H1 (cell line): Measurements from ENCODE around the gene FGD5. TPM values are rescaled to one million over a fixed set of nuclear protein-coding genes. Genes with fewer than 3 reads are reported as not detected.

Experiments
- CTCF ChIA-PET: fragments of 300-600 bp; sonication (Branson Sonifier 250); formaldehyde crosslinking; loops from one replicate; lab custom pipeline; 2021; ENCODE audit not compliant: partially characterized antibody; lab: Charles Lee
- POLR2A ChIA-PET: fragments of 300-600 bp; sonication (Branson Sonifier 250); formaldehyde crosslinking; loops from one replicate; lab custom pipeline; 2021; ENCODE audit warnings: inconsistent platforms; ENCODE audit not compliant: partially characterized antibody; lab: Charles Lee
- DNase-seq, 2 experiments: peaks; one replicate each; pipeline versions ENCODE4 v3.0.0 to v3.0.0-alpha.2; 2010 to 2022; ENCODE audit warnings: low spot score in 2 of 2, low read depth in 1 of 2, mixed read lengths in 1 of 2
- FAIRE-seq: peaks from 2 replicates; lab custom pipeline; 2011; peaks lifted over from hg19 to GRCh38; lab: Jason Lieb, UNC
- H2AFZ ChIP-seq: 2 replicates; pipeline ENCODE4 v1.8.1; 2012; ENCODE audit warnings: low read length, inconsistent platforms
- H2AK5ac ChIP-seq: 2 replicates; pipeline ENCODE4 v1.6.1; 2013; ENCODE audit warnings: low read depth, low read length
- H2BK120ac ChIP-seq: replicated peaks from 2 replicates; pipeline ENCODE3; 2013; ENCODE audit warnings: low read depth, low read length, inconsistent platforms
- H2BK12ac ChIP-seq: 2 replicates; pipeline ENCODE4 v1.6.1; 2013; ENCODE audit warnings: low read depth, low read length
- H2BK15ac ChIP-seq: 2 replicates; pipeline ENCODE4 v1.6.1; 2013; ENCODE audit warnings: low read length
- H2BK20ac ChIP-seq: 2 replicates; pipeline ENCODE4 v1.6.1; 2013; ENCODE audit warnings: low read length
- H2BK5ac ChIP-seq: 2 replicates; pipeline ENCODE4 v1.6.1; 2013; ENCODE audit warnings: low read depth, low read length
- H3K14ac ChIP-seq: 2 replicates; pipeline ENCODE4 v1.6.1; 2013; ENCODE audit warnings: inconsistent platforms; ENCODE audit not compliant: insufficient read length
- H3K18ac ChIP-seq: 2 replicates; pipeline ENCODE4 v1.6.1; 2013; ENCODE audit warnings: low read length; ENCODE audit errors: extremely low read depth
- H3K23ac ChIP-seq: 2 replicates; pipeline ENCODE4 v1.6.1; 2013; ENCODE audit warnings: inconsistent platforms; ENCODE audit not compliant: insufficient read length
- H3K23me2 ChIP-seq: 2 replicates; pipeline ENCODE4 v1.6.1; 2013; ENCODE audit warnings: low read depth, low read length
- H3K27ac ChIP-seq: 2 replicates; pipeline ENCODE4 v1.6.1; 2011; ENCODE audit warnings: low read depth, low read length, inconsistent platforms
- H3K27me3 ChIP-seq, 4 experiments: replicated peaks in 1 of 4; 1 replicate in 1 of 4; 2 replicates in 3 of 4; pipeline versions ENCODE4 v1.6.1 to v1.8.1; 2011 to 2013; ENCODE audit warnings: low read length in 3 of 4, mild to moderate bottlenecking in 3 of 4, inconsistent platforms in 2 of 4, mixed read lengths in 2 of 4, moderate library complexity in 1 of 4; ENCODE audit not compliant: control insufficient read depth in 3 of 4, insufficient read depth in 3 of 4; ENCODE audit errors: extremely low read depth in 1 of 4
- H3K36me3 ChIP-seq, 4 experiments: 2 replicates each; pipeline versions ENCODE4 v1.6.1 to v1.8.1; 2011 to 2013; ENCODE audit warnings: mild to moderate bottlenecking in 4 of 4, low read length in 3 of 4, moderate library complexity in 2 of 4, control low read depth in 1 of 4, inconsistent platforms in 1 of 4; ENCODE audit not compliant: insufficient read depth in 4 of 4, control insufficient read depth in 2 of 4
- H3K4ac ChIP-seq: replicated peaks from 2 replicates; pipeline ENCODE3; 2013; ENCODE audit warnings: low read length, low read depth, mixed read lengths, inconsistent platforms; ENCODE audit not compliant: insufficient read length
- H3K4me1 ChIP-seq, 4 experiments: replicated peaks in 1 of 4; 1 replicate in 1 of 4; 2 replicates in 3 of 4; pipeline versions ENCODE4 v1.6.1 to v1.8.1; 2011 to 2013; ENCODE audit warnings: low read length in 3 of 4, inconsistent platforms in 2 of 4, mixed read lengths in 1 of 4; ENCODE audit not compliant: insufficient read depth in 4 of 4, control insufficient read depth in 3 of 4
- H3K4me2 ChIP-seq, 2 experiments: 2 replicates each; pipeline versions ENCODE4 v1.6.1 to v1.8.1; 2011 to 2013; ENCODE audit warnings: low read depth in 2 of 2, low read length in 2 of 2, control low read depth in 1 of 2, inconsistent platforms in 1 of 2, mild to moderate bottlenecking in 1 of 2; ENCODE audit not compliant: insufficient read depth in 1 of 2
- H3K4me3 ChIP-seq, 4 experiments: fragments of 200-600, 300-600 bp in 1 of 4; sonication (generic), shearing (Covaris generic), sonication (Bioruptor Twin) in 1 of 4; 2 replicates each; pipeline versions ENCODE4 v1.5.1 to v1.8.1; 2011 to 2016; ENCODE audit warnings: low read length in 4 of 4, low read depth in 3 of 4, control low read depth in 2 of 4, inconsistent platforms in 2 of 4, mild to moderate bottlenecking in 2 of 4, mixed read lengths in 1 of 4, moderate library complexity in 1 of 4; ENCODE audit not compliant: insufficient read depth in 2 of 4; ENCODE audit errors: extremely low read depth in 1 of 4
- H3K56ac ChIP-seq: replicated peaks from 2 replicates; pipeline ENCODE3; 2013; ENCODE audit warnings: low read depth, mild to moderate bottlenecking, mixed read lengths, low read length, inconsistent platforms; ENCODE audit not compliant: insufficient read length
- H3K79me1 ChIP-seq: 2 replicates; pipeline ENCODE4 v1.6.1; 2013; ENCODE audit warnings: low read depth, low read length, control low read depth
- H3K79me2 ChIP-seq, 2 experiments: 2 replicates each; pipeline versions ENCODE4 v1.6.1 to v1.8.1; 2012 to 2013; ENCODE audit warnings: low read length in 2 of 2, mild to moderate bottlenecking in 2 of 2, inconsistent platforms in 1 of 2; ENCODE audit not compliant: insufficient read depth in 2 of 2, control insufficient read depth in 1 of 2
- H3K9ac ChIP-seq, 4 experiments: replicated peaks in 1 of 4; 1 replicate in 1 of 4; 2 replicates in 3 of 4; pipeline versions ENCODE4 v1.6.1 to v1.8.1; 2011 to 2013; ENCODE audit warnings: low read depth in 3 of 4, low read length in 3 of 4, control low read depth in 2 of 4, mild to moderate bottlenecking in 2 of 4, moderate library complexity in 2 of 4, inconsistent platforms in 1 of 4; ENCODE audit errors: extremely low read depth in 1 of 4
- H3K9me3 ChIP-seq, 2 experiments: 2 replicates each; pipeline versions ENCODE4 v1.6.1 to v1.8.1; 2012 to 2013; ENCODE audit warnings: mild to moderate bottlenecking in 2 of 2, moderate library complexity in 2 of 2, control low read depth in 1 of 2, inconsistent platforms in 1 of 2, low read depth in 1 of 2, low read length in 1 of 2, mixed read lengths in 1 of 2; ENCODE audit not compliant: insufficient read depth in 2 of 2
- H4K20me1 ChIP-seq, 2 experiments: replicated peaks in 1 of 2; 2 replicates each; pipeline versions ENCODE3 to v1.8.1; 2011 to 2013; ENCODE audit warnings: inconsistent platforms in 2 of 2, low read length in 2 of 2, mild to moderate bottlenecking in 1 of 2; ENCODE audit not compliant: insufficient read depth in 2 of 2, control insufficient read depth in 1 of 2
- H4K5ac ChIP-seq: 2 replicates; pipeline ENCODE4 v1.6.1; 2013; ENCODE audit warnings: low read length, low read depth, mixed read lengths, inconsistent platforms; ENCODE audit not compliant: insufficient read length
- H4K8ac ChIP-seq: 2 replicates; pipeline ENCODE4 v1.8.0; 2013; ENCODE audit warnings: mild to moderate bottlenecking, moderate library complexity, low read length, inconsistent platforms; ENCODE audit not compliant: insufficient read depth; ENCODE audit errors: extremely low read depth
- H4K91ac ChIP-seq: replicated peaks from 2 replicates; pipeline ENCODE3; 2013; ENCODE audit warnings: low read length, mixed read lengths, inconsistent platforms; ENCODE audit not compliant: insufficient read length
- ASH2L ChIP-seq: fragments of 200-600, 300-600 bp; sonication (generic); IDR thresholded peaks from one replicate; pipeline ENCODE4 v1.7.1; 2017; ENCODE audit warnings: low read length
- BRCA1 ChIP-seq: IDR thresholded peaks from 2 replicates; pipeline ENCODE4 v1.6.1; 2012; ENCODE audit warnings: low read depth, low read length, improper control_type of control experiment
- EZH2 ChIP-seq: fragments of 200-600 bp; sonication (generic); IDR thresholded peaks from 2 replicates; pipeline ENCODE4 v1.7.1; 2012; ENCODE audit warnings: low read depth, mild to moderate bottlenecking, moderate library complexity, low read length, inconsistent platforms; ENCODE audit not compliant: severe bottlenecking
- GTF2F1 ChIP-seq: IDR thresholded peaks from 2 replicates; pipeline ENCODE4 v1.6.1; 2012; ENCODE audit warnings: low read depth, low read length, improper control_type of control experiment, borderline replicate concordance
- MAFK ChIP-seq: IDR thresholded peaks from 2 replicates; pipeline ENCODE4 v1.6.1; 2012; ENCODE audit warnings: low read depth, mild to moderate bottlenecking, improper control_type of control experiment, low read length
- MAX ChIP-seq: IDR thresholded peaks from 2 replicates; pipeline ENCODE4 v1.6.1; 2012; ENCODE audit warnings: inconsistent platforms
- POLR2AphosphoS5 ChIP-seq: IDR thresholded peaks from 2 replicates; pipeline ENCODE4 v1.6.1; 2011; ENCODE audit warnings: low read depth, low read length
- POU5F1 ChIP-seq: IDR thresholded peaks from 2 replicates; pipeline ENCODE4 v1.6.1; 2011; ENCODE audit warnings: low read depth, mild to moderate bottlenecking, low read length, moderate library complexity
- SAP30 ChIP-seq: fragments of 300-600 bp; sonication (generic); IDR thresholded peaks from 2 replicates; pipeline ENCODE4 v1.7.1; 2012; ENCODE audit warnings: low read length, moderate library complexity, mild to moderate bottlenecking, inconsistent platforms; ENCODE audit not compliant: insufficient read depth, insufficient replicate concordance
- SP2 ChIP-seq: IDR thresholded peaks from 2 replicates; pipeline ENCODE4 v1.6.1; 2012; ENCODE audit warnings: mild to moderate bottlenecking, low read length, inconsistent platforms
- SP4 ChIP-seq: IDR thresholded peaks from 2 replicates; pipeline ENCODE4 v1.6.1; 2012; ENCODE audit warnings: low read length, inconsistent platforms
- TAF1 ChIP-seq: IDR thresholded peaks from 2 replicates; pipeline ENCODE4 v1.6.1; 2011; ENCODE audit warnings: mild to moderate bottlenecking, low read depth, low read length
- TBP ChIP-seq: IDR thresholded peaks from 2 replicates; pipeline ENCODE4 v1.6.1; 2011; ENCODE audit warnings: low read depth, low read length, improper control_type of control experiment
- WGBS, 2 experiments: shearing (Covaris generic) in 1 of 2; methylation state at CpG; one replicate each; pipeline versions ENCODE4 v1.1.6 to v1.1.7; 2013 to 2015; ENCODE audit warnings: low lambda C conversion rate in 2 of 2, mixed read lengths in 2 of 2, inconsistent platforms in 1 of 2, low coverage in 1 of 2, missing lambda C conversion rate in 1 of 2; ENCODE audit not compliant: insufficient replicate concordance in 2 of 2, insufficient coverage in 1 of 2, insufficient read length in 1 of 2; ENCODE audit errors: extremely low coverage in 1 of 2, missing lambda C conversion rate in 1 of 2; 5-methylcytosine and 5-hydroxymethylcytosine counted together
- polyA plus RNA-seq, 7 experiments: library from polyadenylated mRNA; depleted of rRNA in 3 of 7; stranded (reverse) in 5 of 7; unstranded in 2 of 7; fragments of >200 nt in 5 of 7; fragments of 200-250 nt in 2 of 7; gene quantifications; 1 replicate in 5 of 7; 2 replicates in 1 of 7; 4 replicates in 1 of 7; pipeline versions ENCODE4 v1.2.1 to v1.2.3, GENCODE V29; 2011 to 2013; ENCODE audit warnings: missing spikeins in 2 of 7, mixed read lengths in 2 of 7
- total RNA-seq: library from RNA; stranded (reverse); fragmentation: NEBNext Ultra II Directional; extraction: Animal tissue kit (Norgen Biotek cat#: 25700); gene quantifications from 2 replicates; pipeline ENCODE4 v1.2.1, GENCODE V29; 2021

Gene FGD5
- total and polyA plus RNA-seq, 2 of the 8 experiments (the other 6 are each of a cell fraction or from before 2014, with no cell fraction given), result 4.7 to 14.3 TPM

- H4K20me1 ChIP-seq, result peaks cover 7 to 16% of the 10 kb centered on the region in 2 experiments
- no peak overlapping the region for H3K23ac ChIP-seq
- H3K27me3 ChIP-seq, result no peaks in the 10 kb centered on the region
- H3K56ac ChIP-seq, result no peak overlapping the region
- peaks cover 8% of the 10 kb centered on the region for H3K79me1 ChIP-seq
- H3K4ac ChIP-seq, result no peak overlapping the region
- H3K79me2 ChIP-seq, result peaks cover 34 to 71% of the 10 kb centered on the region in 2 experiments
- H2AFZ ChIP-seq, result no peak overlapping the region
- H3K9me3 ChIP-seq, result no peaks in the 10 kb centered on the region
- no peak overlapping the region for H3K27ac ChIP-seq
- H3K4me1 ChIP-seq, result peaks cover 4 to 10% (median 6%) of the 10 kb centered on the region in 4 experiments; a peak in 4 of 7 replicates
- peaks cover 13 to 35% (median 18%) of the 10 kb centered on the region in 4 experiments for H3K36me3 ChIP-seq
- H4K91ac ChIP-seq, result no peak overlapping the region
- no peak overlapping the region for H4K8ac ChIP-seq
- no peak overlapping the region for H2BK20ac ChIP-seq
- no peak overlapping the region for H2AK5ac ChIP-seq
- 42% methylated on average over 4 of the region's 4 CpGs; no CpG with 5 or more reads in 1 of the 2 experiments for WGBS, 2 experiments
- no peak overlapping the region for H2BK15ac ChIP-seq
- H2BK12ac ChIP-seq, result no peak overlapping the region
- no peak overlapping the region for H2BK5ac ChIP-seq
- H3K14ac ChIP-seq, result no peak overlapping the region
- H3K23me2 ChIP-seq, result no peaks in the 10 kb centered on the region
- H3K4me2 ChIP-seq, result peak overlapping the region; percentile 71 to 84
- FAIRE-seq, result no peak
- no peak overlapping the region for H2BK120ac ChIP-seq
- H3K9ac ChIP-seq, result no peak overlapping the region; a peak in 1 of 7 replicates
- ChIA-PET POLR2A (interaction anchor here (0.7 to 2.4 kb wide), 13 partner anchors 10 to 295 kb away, joined by 3 to 22 read pairs (median 4); partner anchors contain the start of gene CCDC174), CTCF (interaction anchor here (0.9 to 1.1 kb wide), 3 partner anchors 19 to 165 kb away, joined by 3 to 6 read pairs (median 4); no protein-coding TSS in a partner anchor)
- DNase-seq, result no peak
- peak overlapping the region; percentile 92 to 99 (median 95); a peak in 7 of 8 replicates for H3K4me3 ChIP-seq
- no peak overlapping the region for H4K5ac ChIP-seq
- H3K18ac ChIP-seq, result no peak overlapping the region
- TF ChIP-seq POU5F1, result no peak
- no peak for TF ChIP-seq GTF2F1
- TF ChIP-seq POLR2AphosphoS5, result no peak
- no peak for TF ChIP-seq TAF1
- TF ChIP-seq SP4, result no peak
- no peak for TF ChIP-seq BRCA1
- TF ChIP-seq SAP30, result no peak
- TF ChIP-seq EZH2, result no peak
- no peak for TF ChIP-seq SP2
- no peak for TF ChIP-seq ASH2L
- TF ChIP-seq MAFK, result no peak
- TF ChIP-seq TBP, result no peak
- TF ChIP-seq MAX, result no peak
Measured at GRCh38 chr3:14946236-14946635, 127.5 kb downstream of the FGD5 start.
